Urinary bladder (tissue), 4 donors: ENCODE measurements around the gene CCDC178. TPM values are rescaled to one million over a fixed set of nuclear protein-coding genes. Genes with fewer than 3 reads are reported as not detected.

Source experiments
- DNase-seq: peaks from one replicate; pipeline ENCODE4 v3.0.0-alpha.2; 2015; ENCODE audit errors: extremely low spot score
- H3K27ac ChIP-seq: one replicate; pipeline ENCODE4 v1.5.1; 2013; ENCODE audit warnings: low read depth, mild to moderate bottlenecking, moderate library complexity
- H3K36me3 ChIP-seq: one replicate; pipeline ENCODE4 v1.6.1; 2013; ENCODE audit warnings: mild to moderate bottlenecking, moderate library complexity; ENCODE audit not compliant: insufficient read depth
- H3K4me1 ChIP-seq: one replicate; pipeline ENCODE4 v1.6.1; 2013; ENCODE audit warnings: mild to moderate bottlenecking, moderate library complexity; ENCODE audit not compliant: insufficient read depth
- H3K4me3 ChIP-seq: one replicate; pipeline ENCODE4 v1.5.1; 2013; ENCODE audit warnings: low read depth, low read length
- WGBS: extraction: QIAGEN DNeasy Blood & Tissue Kit; methylation state at CpG from one replicate; pipeline ENCODE4 v1.1.7; 2013; 5-methylcytosine and 5-hydroxymethylcytosine counted together
- polyA plus RNA-seq: library from polyadenylated mRNA; stranded (reverse); fragments of 200-250 nt; gene quantifications from one replicate; pipeline ENCODE4 v1.2.3, GENCODE V29; 2013
- total RNA-seq: library from RNA; depleted of rRNA; stranded (reverse); fragments of >200 nt; gene quantifications from one replicate; pipeline ENCODE4 v1.2.3, GENCODE V29; 2014
- donor health status: healthy with polysubstance abuse.
- donor health status: healthy.

Gene CCDC178
- total and polyA plus RNA-seq, 2 donors = 1.5 to 3.1 TPM

GRCh38 chr18:33022370-33022769 is 418.2 kb downstream of the CCDC178 start:
- H3K27ac ChIP-seq = no peak overlapping the region
- no peak overlapping the region for H3K4me3 ChIP-seq
- no peaks in the 10 kb centered on the region for H3K36me3 ChIP-seq
- DNase-seq = no peak
- no peaks in the 10 kb centered on the region for H3K4me1 ChIP-seq

GRCh38 chr18:33020877-33021276 is 419.6 kb downstream of the CCDC178 start:
- 75% methylated on average over 2 of the region's 2 CpGs for WGBS
- H3K36me3 ChIP-seq = no peaks in the 10 kb centered on the region
- no peak for DNase-seq
- no peaks in the 10 kb centered on the region for H3K4me1 ChIP-seq
- no peak overlapping the region for H3K4me3 ChIP-seq
- H3K27ac ChIP-seq = no peak overlapping the region

- H3K4me1 ChIP-seq = no peaks in the 10 kb centered on the region
- no peaks in the 10 kb centered on the region for H3K36me3 ChIP-seq
- WGBS = 22% methylated on average over 5 of the region's 5 CpGs
Measured at GRCh38 chr18:33014060-33014796, 426.3 kb downstream of the CCDC178 start.

GRCh38 chr18:33010149-33010548 is 430.4 kb downstream of the CCDC178 start:
- no peaks in the 10 kb centered on the region for H3K36me3 ChIP-seq
- no peak for DNase-seq
- no peak overlapping the region for H3K4me3 ChIP-seq
- no peaks in the 10 kb centered on the region for H3K4me1 ChIP-seq
- WGBS = 57% methylated on average over 2 of the region's 2 CpGs
- H3K27ac ChIP-seq = no peak overlapping the region

More at GRCh38 chr18:33014060-33014796, 426.3 kb downstream of the CCDC178 start:
- no peak overlapping the region for H3K27ac ChIP-seq
- no peak overlapping the region for H3K4me3 ChIP-seq
- peak; percentile 3 for DNase-seq

- DNase-seq = no peak
- Histone ChIP-seq H3K36me3 (no peaks in the 10 kb centered on the region), H3K4me1 (no peaks in the 10 kb centered on the region), H3K27ac (no peak overlapping the region), H3K4me3 (no peak overlapping the region)
- 88% methylated on average over 1 of the region's 1 CpG for WGBS
Measured at GRCh38 chr18:32998921-32999320, 441.6 kb downstream of the CCDC178 start.

GRCh38 chr18:32998285-32998684 is 442.2 kb downstream of the CCDC178 start:
- 78% methylated on average over 3 of the region's 3 CpGs for WGBS
- H3K4me3 ChIP-seq = no peak overlapping the region
- H3K4me1 ChIP-seq = no peaks in the 10 kb centered on the region
- H3K27ac ChIP-seq = no peak overlapping the region
- H3K36me3 ChIP-seq = no peaks in the 10 kb centered on the region
- no peak for DNase-seq

GRCh38 chr18:32983721-32984120 is 456.8 kb downstream of the CCDC178 start:
- WGBS = 16% methylated on average over 1 of the region's 1 CpG
- Histone ChIP-seq H3K27ac (no peak overlapping the region), H3K4me1 (no peaks in the 10 kb centered on the region), H3K4me3 (no peak overlapping the region), H3K36me3 (no peaks in the 10 kb centered on the region)
- DNase-seq = no peak

GRCh38 chr18:32980896-32981295 is 459.6 kb downstream of the CCDC178 start:
- Histone ChIP-seq H3K4me1 (no peaks in the 10 kb centered on the region), H3K4me3 (no peak overlapping the region), H3K36me3 (no peaks in the 10 kb centered on the region), H3K27ac (no peak overlapping the region)
- WGBS = 33% methylated on average over 2 of the region's 2 CpGs
- DNase-seq = no peak

- H3K4me1 ChIP-seq = no peaks in the 10 kb centered on the region
- no peaks in the 10 kb centered on the region for H3K36me3 ChIP-seq
- DNase-seq = no peak
Measured at GRCh38 chr18:32975501-32975900, 465.0 kb downstream of the CCDC178 start.

GRCh38 chr18:32975163-32975436 is 465.4 kb downstream of the CCDC178 start:
- no peak for DNase-seq
- H3K36me3 ChIP-seq = no peaks in the 10 kb centered on the region
- 82% methylated on average over 1 of the region's 1 CpG for WGBS
- H3K4me1 ChIP-seq = no peaks in the 10 kb centered on the region
- H3K4me3 ChIP-seq = no peak overlapping the region
- H3K27ac ChIP-seq = no peak overlapping the region

More at GRCh38 chr18:32975501-32975900, 465.0 kb downstream of the CCDC178 start:
- no peak overlapping the region for H3K4me3 ChIP-seq
- H3K27ac ChIP-seq = no peak overlapping the region

GRCh38 chr18:32974421-32975162 is 465.9 kb downstream of the CCDC178 start:
- no peaks in the 10 kb centered on the region for H3K36me3 ChIP-seq
- DNase-seq = no peak
- no peak overlapping the region for H3K27ac ChIP-seq
- WGBS = 65% methylated on average over 4 of the region's 4 CpGs
- H3K4me3 ChIP-seq = no peak overlapping the region
- no peaks in the 10 kb centered on the region for H3K4me1 ChIP-seq

- Histone ChIP-seq H3K27ac (no peak overlapping the region), H3K4me3 (no peak overlapping the region), H3K4me1 (no peaks in the 10 kb centered on the region), H3K36me3 (no peaks in the 10 kb centered on the region)
- 94% methylated on average over 2 of the region's 2 CpGs for WGBS
- DNase-seq = no peak
Measured at GRCh38 chr18:32968248-32968647, 472.3 kb downstream of the CCDC178 start.

GRCh38 chr18:32966141-32966540 is 474.4 kb downstream of the CCDC178 start:
- DNase-seq = no peak
- no peak overlapping the region for H3K27ac ChIP-seq
- no peaks in the 10 kb centered on the region for H3K36me3 ChIP-seq
- no peak overlapping the region for H3K4me3 ChIP-seq
- H3K4me1 ChIP-seq = no peaks in the 10 kb centered on the region

GRCh38 chr18:32961538-32961937 is 479.0 kb downstream of the CCDC178 start:
- 82% methylated on average over 5 of the region's 5 CpGs for WGBS
- H3K4me3 ChIP-seq = no peak overlapping the region
- H3K4me1 ChIP-seq = no peaks in the 10 kb centered on the region
- no peaks in the 10 kb centered on the region for H3K36me3 ChIP-seq
- H3K27ac ChIP-seq = no peak overlapping the region
- DNase-seq = no peak
